Keratinocyte (primary cell): ENCODE results near the gene NALCN.

Experiments used
- CTCF ChIP-seq, 3 experiments: IDR thresholded peaks in 1 of 3; conservative IDR thresholded peaks in 1 of 3; optimal IDR thresholded peaks in 1 of 3; 2 replicates in 2 of 3; 3 replicates in 1 of 3; pipeline versions ENCODE3 to v1.5.1; 2011; ENCODE audit warnings: low read length in 3 of 3, mild to moderate bottlenecking in 3 of 3, moderate library complexity in 2 of 3, control low read depth in 1 of 3, inconsistent platforms in 1 of 3; ENCODE audit not compliant: insufficient read depth in 2 of 3; ENCODE audit errors: extremely low read depth in 1 of 3
- EZH2 ChIP-seq: IDR thresholded peaks from one replicate; pipeline ENCODE4 v1.6.1; 2012; ENCODE audit warnings: inconsistent platforms, mild to moderate bottlenecking, low read length, moderate library complexity

GRCh38 chr13:101398920-101399319 lies 17.4 kb downstream of the NALCN start:
- TF ChIP-seq CTCF (optimal IDR thresholded peaks at IDR 0.05 in 1 of 3, IDR thresholded peaks at IDR 0.05 in 1 of 3, conservative IDR thresholded peaks at IDR 0.05 in 1 of 3; ENCODE audit: extremely low read depth in 1 of 3, insufficient read depth in 2 of 3, low read length in 3 of 3) (no peak), EZH2 (no peak)
